Pancreas (tissue), 10 donors: ENCODE measurements around the gene OSBPL10. TPM values are rescaled to one million over a fixed set of nuclear protein-coding genes. Genes with fewer than 3 reads are reported as not detected.

ENCODE experiments used
- ATAC-seq, 4 donors: fragments of 200-7000 bp; cut with Tn5 transposase; one replicate each; pipeline versions ENCODE4 v1.8.0 to v1.9.1; 2020; ENCODE audit warnings: mild to moderate bottlenecking in 4 of 4, moderate library complexity in 4 of 4
- DNase-seq, 6 donors: peaks; one replicate each; pipeline ENCODE4 v3.0.0-alpha.2; 2020
- FAIRE-seq: peaks from 2 replicates; lab custom pipeline; 2012; peaks lifted over from hg19 to GRCh38; lab: Jason Lieb, UNC
- H3K27ac ChIP-seq, 4 donors: fragments of 200-600 bp; sonication (generic); 1 replicate in 3 of 4; 2 replicates in 1 of 4; pipeline versions ENCODE4 v1.5.0 to v1.8.0; 2020
- H3K27me3 ChIP-seq, 4 donors: fragments of 200-600 bp; one replicate each; pipeline ENCODE4 v1.8.0; 2021
- H3K36me3 ChIP-seq, 3 donors: fragments of 200-600 bp; sonication (generic) in 1 of 3; one replicate each; pipeline versions ENCODE4 v1.5.0 to v1.8.0; 2020 to 2021
- H3K4me1 ChIP-seq, 3 donors: fragments of 200-600 bp; one replicate each; pipeline ENCODE4 v1.8.0; 2021
- H3K4me3 ChIP-seq, 4 donors: fragments of 200-600 bp; sonication (generic) in 2 of 4; one replicate each; pipeline versions ENCODE4 v1.5.0 to v1.8.0; 2020 to 2021
- H3K9me3 ChIP-seq, 4 donors: fragments of 200-600 bp; one replicate each; pipeline ENCODE4 v1.8.0; 2021
- CTCF ChIP-seq, 4 donors: fragments of 200-600 bp; sonication (generic) in 3 of 4; IDR thresholded peaks; one replicate each; pipeline versions ENCODE4 v1.5.0 to v1.8.0; 2021; ENCODE audit warnings: antibody characterized with exemption in 4 of 4
- WGBS, 2 donors: extraction: QIAGEN DNeasy Blood & Tissue Kit; methylation state at CpG; one replicate each; pipeline ENCODE4 v1.1.7; 2013; 5-methylcytosine and 5-hydroxymethylcytosine counted together
- intact Hi-C, 3 donors: fragments of 100-400 bp; cut with DNase I; formaldehyde crosslinking; loops; one replicate each; pipeline versions ENCODE4 v1.11.1 to v1.14.2; 2022
- polyA plus RNA-seq, 2 donors: library from polyadenylated mRNA; stranded (reverse); fragments of 200-250 nt; gene quantifications; one replicate each; pipeline ENCODE4 v1.2.3, GENCODE V29; 2013
- total RNA-seq, 6 donors: library from RNA; stranded (reverse); fragmentation: NEBNext Ultra II Directional in 4 of 6; extraction: Animal tissue kit (Norgen Biotek cat#: 25700) in 4 of 6; gene quantifications; one replicate each; pipeline versions ENCODE4 v1.2.1 to v1.2.4, GENCODE V29; 2021 to 2023
- donor health status: healthy with polysubstance abuse.
- donor health status: DM: no; HTN: no; CAD: no; lungs with moderate emphysema.
- donor health status: DM: no; HTN: no; CAD: no.
- donor health status: control.
- donor health status: control.
- donor health status: Bipolar disorder and iron deficiency.
- donor health status: DM: yes; HTN: yes; CAD: no.
- donor health status: DM: no; HTN: no; CAD: no.
- donor health status: DM: no; HTN: no; CAD: no.
- donor health status: DM: yes; HTN: yes; CAD: no.

The OSBPL10 gene
- total and polyA plus RNA-seq, 8 donors = 0.57 to 4.0 (median 2.2) TPM

- Histone ChIP-seq H3K27ac (no peak overlapping the region), H3K27me3 (no peaks in the 10 kb centered on the region), H3K4me1 (no peaks in the 10 kb centered on the region), H3K9me3 (no peaks in the 10 kb centered on the region), H3K36me3 (no peaks in the 10 kb centered on the region), H3K4me3 (no peak overlapping the region)
- ATAC-seq (no peak), DNase-seq (no peak), FAIRE-seq (no peak)
- no peak for TF ChIP-seq CTCF (IDR thresholded peaks at IDR 0.05)
- intact Hi-C loops = no loop called here
- 79 to 81% methylated on average over 7 of the region's 7 CpGs for WGBS, 2 donors
Observed at GRCh38 chr3:31772758-31773473, 208.1 kb downstream of the OSBPL10 start.

DNA sequence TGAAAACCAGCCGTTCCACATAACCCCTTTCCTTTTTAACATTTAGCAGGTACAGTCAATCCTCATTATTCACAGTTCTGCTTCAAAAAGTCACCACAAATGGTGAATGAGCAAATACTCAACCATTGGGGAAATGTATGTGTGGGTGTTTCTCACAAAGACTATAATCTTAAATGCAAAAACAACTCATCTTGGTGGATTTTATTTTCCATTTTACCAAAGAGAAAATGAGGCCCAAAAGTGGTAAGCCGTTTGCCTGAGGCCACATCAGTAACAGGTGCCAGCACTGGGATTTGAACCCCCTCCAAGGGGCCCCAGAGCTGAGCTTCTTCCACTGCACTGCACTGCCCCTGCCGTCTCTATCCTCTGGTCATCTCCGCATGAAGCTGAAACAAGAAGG is 208.8 kb downstream of the OSBPL10 start:
- no peak for ATAC-seq
- DNase-seq = no peak
- WGBS, 2 donors = 71 to 76% methylated on average over 4 of the region's 4 CpGs
- intact Hi-C loops = no loop called here
- no peak for FAIRE-seq
- H3K9me3 ChIP-seq = no peaks in the 10 kb centered on the region
- no peak for TF ChIP-seq CTCF (IDR thresholded peaks at IDR 0.05)
- H3K27ac ChIP-seq = no peak overlapping the region
- H3K27me3 ChIP-seq = no peaks in the 10 kb centered on the region
- no peak overlapping the region for H3K4me3 ChIP-seq
- no peaks in the 10 kb centered on the region for H3K36me3 ChIP-seq
- no peaks in the 10 kb centered on the region for H3K4me1 ChIP-seq

DNA sequence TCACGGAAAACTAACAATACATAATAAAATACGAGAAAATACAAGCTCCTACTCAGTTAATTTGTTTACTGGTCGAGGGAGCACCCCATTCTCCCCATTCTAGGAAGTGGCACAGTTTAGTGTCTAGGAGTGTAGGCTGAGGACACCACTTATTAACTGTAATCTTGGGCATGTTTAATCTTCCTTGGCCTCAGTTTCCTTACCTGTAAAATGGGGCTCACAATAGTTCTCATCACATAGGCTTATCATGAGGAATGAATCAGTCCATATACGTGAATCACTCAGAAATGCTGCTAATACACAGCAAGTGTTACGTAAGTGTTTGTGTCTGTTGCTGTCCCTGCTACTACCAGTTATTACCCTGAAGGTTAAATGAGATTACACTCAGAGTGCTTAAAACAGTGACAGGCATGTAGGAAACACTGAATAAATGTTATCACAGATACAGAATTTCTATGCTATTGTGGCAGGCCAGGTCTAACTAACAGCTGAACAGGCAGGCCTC is 210.2 kb downstream of the OSBPL10 start:
- intact Hi-C loops = no loop called here

DNA sequence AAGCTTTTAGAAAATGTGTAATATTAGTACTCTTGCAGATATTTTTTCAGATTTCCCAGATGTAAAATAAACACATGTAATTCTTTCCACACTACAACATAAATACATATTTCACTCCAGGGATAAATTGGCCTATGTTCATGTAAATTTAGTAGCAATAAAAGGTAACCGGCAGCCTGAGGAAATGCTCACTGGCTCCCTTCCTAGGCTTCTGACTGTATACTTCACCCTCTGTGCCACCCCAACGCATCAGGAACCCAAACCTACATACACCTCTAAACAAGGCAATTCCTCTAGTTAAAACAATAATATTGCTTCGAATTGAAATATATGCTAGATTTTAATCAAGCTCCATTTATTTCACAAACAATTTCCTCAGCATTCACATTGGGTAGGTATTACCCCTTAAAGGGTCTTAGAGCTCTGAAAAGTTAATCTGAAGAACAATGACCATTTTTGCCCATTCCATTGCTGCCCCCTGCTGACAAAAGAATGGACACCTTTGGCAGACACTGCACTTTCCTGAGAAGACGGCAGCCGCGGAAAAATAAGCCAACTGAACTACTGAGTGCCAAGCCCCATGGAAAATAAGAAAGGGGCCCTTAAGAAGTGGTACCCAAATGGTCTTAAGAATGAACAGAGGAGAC is 212.5 kb downstream of the OSBPL10 start:
- Histone ChIP-seq H3K9me3 (no peaks in the 10 kb centered on the region), H3K4me1 (no peaks in the 10 kb centered on the region), H3K27ac (no peak overlapping the region), H3K4me3 (no peak overlapping the region), H3K36me3 (no peaks in the 10 kb centered on the region), H3K27me3 (no peaks in the 10 kb centered on the region)
- DNase-seq (peak in 4 of 6 donors; percentile 28 to 66 (median 40)), ATAC-seq (peak; percentile 56 to 86 (median 83)), FAIRE-seq (no peak)
- intact Hi-C loops = no loop called here
- 28 to 29% methylated on average over 6 of the region's 6 CpGs for WGBS, 2 donors
- peak in 3 of 4 donors; percentile 45 to 54 (median 47) for TF ChIP-seq CTCF (IDR thresholded peaks at IDR 0.05)

More for the DNA sequence above, 210.2 kb downstream of the OSBPL10 start:
- WGBS, 2 donors = 70 to 74% methylated on average over 5 of the region's 5 CpGs
- H3K4me3 ChIP-seq = no peak overlapping the region
- TF ChIP-seq CTCF (IDR thresholded peaks at IDR 0.05) = no peak
- no peaks in the 10 kb centered on the region for H3K36me3 ChIP-seq
- no peaks in the 10 kb centered on the region for H3K4me1 ChIP-seq
- H3K27me3 ChIP-seq = no peaks in the 10 kb centered on the region
- no peak for ATAC-seq
- no peak overlapping the region for H3K27ac ChIP-seq
- DNase-seq = no peak
- no peaks in the 10 kb centered on the region for H3K9me3 ChIP-seq
- no peak for FAIRE-seq

DNA sequence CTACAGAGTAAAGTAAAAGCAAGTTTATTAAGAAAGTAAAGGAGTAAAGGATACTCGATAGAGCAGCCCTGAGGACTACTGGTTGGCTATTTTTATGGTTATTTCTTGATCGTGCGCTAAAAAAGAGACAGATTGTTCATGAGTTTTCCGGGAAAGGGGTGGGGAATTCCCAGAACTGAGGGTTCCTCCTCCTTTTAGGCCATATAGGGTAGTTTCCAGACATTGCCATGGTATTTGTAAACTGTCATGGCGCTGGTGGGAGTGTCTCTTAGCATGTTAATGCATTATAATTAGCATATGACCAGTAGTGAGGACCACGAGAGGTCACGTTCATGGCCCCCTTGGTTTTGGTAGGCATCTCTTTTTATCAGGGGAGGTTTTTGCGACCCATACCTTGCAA is 213.1 kb downstream of the OSBPL10 start:
- no peak for DNase-seq
- H3K4me3 ChIP-seq = no peak overlapping the region
- H3K27me3 ChIP-seq = no peaks in the 10 kb centered on the region
- 81 to 86% methylated on average over 8 of the region's 8 CpGs for WGBS, 2 donors
- H3K36me3 ChIP-seq = no peaks in the 10 kb centered on the region
- no peak for TF ChIP-seq CTCF (IDR thresholded peaks at IDR 0.05)
- intact Hi-C loops = no loop called here
- H3K27ac ChIP-seq = no peak overlapping the region
- ATAC-seq = no peak
- no peaks in the 10 kb centered on the region for H3K9me3 ChIP-seq
- H3K4me1 ChIP-seq = no peaks in the 10 kb centered on the region
- no peak for FAIRE-seq
